GM19372 (cell line): ENCODE results near the gene RYR3.
"Not testable (repeated sequence)": the region's sequence is repeated elsewhere in the genome, so short reads cannot be mapped to it uniquely, and the experiment has no call there.

Experiments
- ATAC-seq: cut with Tn5 transposase; IDR thresholded peaks from one replicate; pipeline ENCODE4 v1.9.1; 2021; ENCODE audit warnings: mild to moderate bottlenecking, low read depth, moderate library complexity; ENCODE audit not compliant: unreplicated experiment

RYR3 gene

GRCh38 chr15:33561407-33561806, 250.6 kb downstream of the RYR3 start:
- no peak for ATAC-seq

- no peak for ATAC-seq
Measured at GRCh38 chr15:33561967-33562366, 251.2 kb downstream of the RYR3 start.

- ATAC-seq = no peak
Measured at GRCh38 chr15:33565094-33565493, 254.3 kb downstream of the RYR3 start.

GRCh38 chr15:33567652-33568051, 256.9 kb downstream of the RYR3 start:
- no peak for ATAC-seq

- ATAC-seq = no peak
Measured at GRCh38 chr15:33569036-33569435, 258.3 kb downstream of the RYR3 start.

- not testable (repeated sequence) for ATAC-seq
Measured at GRCh38 chr15:33577911-33578310, 267.1 kb downstream of the RYR3 start.

GRCh38 chr15:33580526-33580925, 269.8 kb downstream of the RYR3 start:
- ATAC-seq = no peak

GRCh38 chr15:33581032-33581431, 270.3 kb downstream of the RYR3 start:
- no peak for ATAC-seq

GRCh38 chr15:33584797-33585196, 274.0 kb downstream of the RYR3 start:
- no peak for ATAC-seq

- ATAC-seq = no peak
Measured at GRCh38 chr15:33586786-33587697, 276.3 kb downstream of the RYR3 start.

GRCh38 chr15:33587773-33588172, 277.0 kb downstream of the RYR3 start:
- no peak for ATAC-seq

GRCh38 chr15:33592864-33593263, 282.1 kb downstream of the RYR3 start:
- no peak for ATAC-seq

GRCh38 chr15:33598382-33598781, 287.6 kb downstream of the RYR3 start:
- ATAC-seq = not testable (repeated sequence)

- ATAC-seq = no peak
Measured at GRCh38 chr15:33600212-33600611, 289.4 kb downstream of the RYR3 start.

GRCh38 chr15:33601461-33601860, 290.7 kb downstream of the RYR3 start:
- no peak for ATAC-seq

- ATAC-seq = no peak
Measured at GRCh38 chr15:33608714-33609113, 297.9 kb downstream of the RYR3 start.

- no peak for ATAC-seq
Measured at GRCh38 chr15:33612721-33613304, 302.0 kb downstream of the RYR3 start.

GRCh38 chr15:33616475-33616874, 305.7 kb downstream of the RYR3 start:
- no peak for ATAC-seq

GRCh38 chr15:33618350-33618749, 307.6 kb downstream of the RYR3 start:
- no peak for ATAC-seq

- no peak for ATAC-seq
Measured at GRCh38 chr15:33621141-33621540, 310.4 kb downstream of the RYR3 start.

- ATAC-seq = no peak
Measured at GRCh38 chr15:33623010-33623409, 312.2 kb downstream of the RYR3 start.

- no peak for ATAC-seq
Measured at GRCh38 chr15:33624439-33624838, 313.7 kb downstream of the RYR3 start.
